GM15510 (cell line): ENCODE results near the gene CDX1.

Source experiments
- POLR2A ChIP-seq: IDR thresholded peaks from 3 replicates; pipeline ENCODE4 v1.6.1; 2011; ENCODE audit warnings: borderline replicate concordance; ENCODE audit not compliant: insufficient read length; ENCODE audit errors: extremely low read depth

The CDX1 gene

GRCh38 chr5:150206779-150207115, 40.2 kb downstream of the CDX1 start:
- no peak for TF ChIP-seq POLR2A

DNA sequence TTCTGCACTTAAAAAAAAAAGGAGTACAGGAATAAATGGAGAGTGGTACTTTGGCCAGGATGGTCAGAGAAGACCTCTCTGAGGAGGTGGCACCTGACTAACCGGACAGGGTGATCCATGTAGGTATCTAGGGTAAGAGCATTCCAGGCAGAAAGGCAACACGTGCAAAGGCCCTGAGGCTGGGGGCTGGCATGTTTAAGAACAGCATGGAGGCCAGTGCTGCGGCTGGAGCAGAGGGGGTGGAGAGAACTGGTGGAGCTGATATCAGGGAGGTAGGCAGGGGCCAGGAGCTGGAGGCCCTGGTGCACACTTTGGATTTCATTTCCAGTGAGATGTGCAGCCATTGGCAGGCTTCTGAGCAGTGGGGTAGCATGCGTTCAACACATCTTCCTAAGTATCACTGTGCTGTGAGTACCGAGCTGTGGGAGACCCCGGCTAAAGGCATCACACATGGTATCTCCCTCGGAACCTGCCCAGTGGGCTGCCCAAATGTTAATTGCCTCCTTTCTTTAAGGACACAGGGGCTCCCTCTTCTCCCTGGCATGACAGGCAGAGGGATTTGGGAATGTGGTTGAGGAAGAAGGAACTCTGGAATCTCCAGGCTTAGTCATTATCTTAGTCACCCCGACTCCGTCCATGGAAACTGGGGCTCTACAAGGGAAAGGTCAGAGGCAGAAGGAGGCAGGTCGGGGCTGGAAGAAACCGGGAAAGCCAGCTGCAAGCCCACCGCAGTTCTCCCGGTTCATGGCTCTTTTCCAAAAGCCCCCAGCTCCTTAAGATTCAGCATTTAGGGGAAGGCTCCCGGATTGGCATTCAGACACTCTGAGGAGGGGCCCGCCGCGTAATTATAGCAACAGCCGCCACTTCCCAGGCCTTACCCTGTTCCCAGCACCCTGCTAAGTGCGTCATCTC, 41.9 kb downstream of the CDX1 start:
- TF ChIP-seq POLR2A, result no peak

DNA sequence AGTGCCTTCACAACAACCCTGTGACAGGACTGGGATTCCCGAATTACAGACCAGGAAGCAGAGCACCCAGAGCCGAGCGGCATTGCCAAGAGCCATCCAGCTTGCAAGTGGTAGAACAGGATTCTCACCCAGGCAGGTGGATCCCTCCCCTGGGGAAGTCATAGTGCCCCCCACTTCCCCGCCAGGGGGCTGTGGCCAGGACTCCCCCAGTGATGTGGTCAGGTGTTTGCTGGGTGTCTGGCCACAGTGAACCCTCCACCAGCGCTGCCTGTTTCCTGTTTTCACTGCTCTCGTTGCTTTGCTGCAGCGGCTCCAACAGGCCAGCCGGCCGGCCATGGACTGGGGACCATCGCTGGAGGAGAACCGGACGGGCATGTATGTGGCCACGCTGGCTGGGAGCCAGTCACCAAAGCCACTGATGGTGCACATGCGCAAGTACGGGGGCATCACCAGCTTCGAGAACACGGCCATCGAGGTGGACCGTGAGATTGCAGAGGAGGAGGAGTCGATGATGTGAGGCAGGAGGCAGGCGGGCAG, 42.6 kb downstream of the CDX1 start:
- TF ChIP-seq POLR2A, result no peak

- TF ChIP-seq POLR2A, result no peak
Measured at GRCh38 chr5:150210644-150211043, 44.1 kb downstream of the CDX1 start.

- TF ChIP-seq POLR2A, result no peak
Measured at GRCh38 chr5:150211156-150212030, 44.8 kb downstream of the CDX1 start.

DNA sequence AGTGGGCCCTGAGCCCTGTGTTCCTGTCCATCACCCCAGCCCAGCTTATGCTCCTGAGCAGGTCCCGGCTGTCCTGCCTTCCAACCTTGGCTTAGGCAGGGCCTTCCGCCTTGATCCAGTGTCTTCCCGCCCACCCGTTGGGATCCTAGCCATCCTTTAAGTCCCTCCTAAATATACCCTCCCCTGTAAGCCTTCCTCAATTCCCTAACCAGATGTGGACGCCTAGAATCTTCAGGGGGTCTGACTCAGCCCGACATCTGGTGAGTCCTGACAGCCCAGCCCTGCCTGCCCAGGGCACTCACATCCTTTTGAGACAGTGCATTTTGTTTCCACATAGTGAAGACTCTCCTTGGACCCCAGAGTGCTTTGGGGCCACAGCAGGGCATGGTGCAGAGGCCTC, 47.0 kb downstream of the CDX1 start:
- no peak for TF ChIP-seq POLR2A

DNA sequence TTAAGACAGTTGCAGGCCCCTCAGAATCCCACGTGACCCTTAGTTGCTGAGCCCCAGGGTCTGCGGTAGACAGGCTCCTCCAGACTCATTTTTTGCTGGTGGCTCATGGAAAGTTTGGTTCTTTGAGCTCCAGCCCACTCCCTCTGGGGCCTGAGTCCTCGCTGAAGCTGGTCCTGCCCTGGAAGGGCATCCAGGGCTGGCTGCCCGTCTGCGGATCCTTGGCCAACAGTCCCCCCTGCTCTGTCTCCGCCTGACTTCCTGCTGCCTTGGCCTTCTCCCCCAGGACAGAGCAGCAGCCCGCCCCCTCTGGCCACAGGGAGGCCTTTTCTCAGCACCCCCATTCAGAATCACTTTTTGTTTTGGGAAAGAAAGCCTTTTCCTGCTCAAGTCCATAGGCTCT, 47.7 kb downstream of the CDX1 start:
- no peak for TF ChIP-seq POLR2A

- no peak for TF ChIP-seq POLR2A
Measured at GRCh38 chr5:150215979-150216944, 49.7 kb downstream of the CDX1 start.

GRCh38 chr5:150217038-150217437, 50.5 kb downstream of the CDX1 start:
- TF ChIP-seq POLR2A, result no peak

DNA sequence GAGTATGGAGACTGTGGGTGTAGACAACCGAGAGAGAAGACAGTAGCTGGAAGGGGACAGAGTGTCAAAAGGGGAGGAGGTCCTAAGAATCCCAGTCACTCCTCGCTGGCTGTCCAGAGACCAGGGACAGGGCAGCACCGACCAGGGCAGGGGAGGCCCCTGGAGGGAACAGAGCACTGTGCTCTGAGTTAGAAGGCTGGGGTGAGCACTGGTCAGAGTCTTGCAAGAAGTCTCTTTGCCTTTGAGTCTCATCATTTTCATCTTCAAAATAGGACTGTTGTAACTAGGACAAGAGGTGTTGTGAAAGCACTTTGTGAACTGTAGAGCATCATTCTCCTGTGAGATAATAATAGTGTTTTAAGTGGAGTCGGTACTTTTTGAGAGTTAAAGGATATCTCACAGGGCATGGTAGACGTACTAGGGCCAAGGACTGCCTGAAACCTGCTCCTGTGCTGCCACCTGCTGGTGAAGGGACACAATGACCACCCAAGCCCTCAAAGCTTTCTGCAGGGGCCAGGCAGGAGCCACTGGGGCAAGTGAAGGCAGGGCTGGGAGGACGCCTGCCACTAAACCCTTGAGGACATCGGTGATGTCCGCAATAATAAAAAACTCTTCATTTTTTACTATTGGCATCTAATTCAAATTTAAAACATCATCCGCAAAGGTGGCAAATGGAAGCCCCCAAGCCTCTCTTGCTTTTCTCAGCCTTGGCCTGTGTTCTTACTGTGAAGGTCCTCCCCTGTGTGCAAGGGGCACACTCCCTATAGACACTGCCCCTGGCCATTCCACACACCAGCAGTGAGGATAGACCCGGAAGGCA, 51.5 kb downstream of the CDX1 start:
- TF ChIP-seq POLR2A, result no peak

DNA sequence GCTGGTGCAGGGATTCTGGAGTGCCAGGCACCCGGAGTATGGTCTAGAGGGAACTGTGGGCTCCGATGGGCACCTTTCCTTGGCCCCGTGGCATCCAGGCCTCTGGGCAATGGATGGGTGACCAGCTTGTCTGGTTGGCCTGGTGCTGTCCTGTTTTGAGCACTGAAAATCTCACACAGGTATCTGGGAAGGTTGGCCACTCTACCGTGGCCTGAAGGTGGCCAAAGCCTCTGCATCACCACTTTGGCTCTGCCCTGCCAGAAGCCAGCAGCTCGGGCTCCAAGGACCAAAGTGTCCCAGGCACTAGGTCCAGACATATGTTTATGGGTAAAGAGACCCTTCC, 52.1 kb downstream of the CDX1 start:
- TF ChIP-seq POLR2A, result no peak

- TF ChIP-seq POLR2A, result no peak
Measured at GRCh38 chr5:150219142-150219541, 52.6 kb downstream of the CDX1 start.

DNA sequence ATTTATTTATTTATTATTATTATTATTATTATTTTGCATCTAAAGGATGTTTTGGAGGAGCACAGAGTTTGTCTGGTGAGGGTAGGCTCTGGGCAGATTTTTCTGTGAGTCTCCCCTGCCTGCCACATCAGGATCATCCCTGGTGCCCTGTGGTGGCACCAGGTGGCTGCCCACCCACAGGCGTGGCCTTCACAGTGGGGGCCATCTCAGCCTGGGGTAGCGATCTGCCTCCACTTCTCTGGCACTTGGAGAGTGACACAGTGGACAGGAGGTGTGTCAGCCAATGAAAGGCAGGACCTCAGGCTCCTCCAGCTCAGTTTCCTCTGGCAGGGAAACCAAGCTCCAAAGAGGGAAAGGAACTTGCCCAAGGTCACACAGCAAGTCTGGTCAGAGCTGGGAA, 53.3 kb downstream of the CDX1 start:
- TF ChIP-seq POLR2A, result no peak

- TF ChIP-seq POLR2A, result no peak
Measured at GRCh38 chr5:150221471-150221870, 54.9 kb downstream of the CDX1 start.
